ENCODE measurements around the gene UBA6. TPM values are rescaled to one million over a fixed set of nuclear protein-coding genes. Genes with fewer than 3 reads are reported as not detected.

Gene UBA6
- total RNA-seq, 1 donor from 2014 or later = 145 TPM

DNA sequence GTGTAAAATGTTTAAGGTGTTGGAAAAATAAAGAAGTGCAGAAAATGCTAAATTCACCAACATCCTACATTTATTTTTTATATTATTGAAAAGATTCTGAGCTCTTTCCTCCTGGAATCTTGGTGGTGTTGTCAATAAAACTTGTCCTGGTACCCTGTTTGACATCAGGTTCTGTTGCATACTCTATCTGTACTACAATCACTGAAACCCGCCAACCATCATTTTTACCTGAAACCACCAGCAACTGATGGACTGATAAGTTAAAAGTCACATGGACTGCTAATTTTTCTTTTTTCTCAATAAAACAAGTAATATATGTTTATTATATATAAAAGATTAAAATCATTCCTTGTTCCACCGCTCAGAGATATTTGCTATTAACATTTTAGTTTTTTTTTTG, 119.0 kb downstream of the UBA6 start:
- TF ChIP-seq, protein P1, sequence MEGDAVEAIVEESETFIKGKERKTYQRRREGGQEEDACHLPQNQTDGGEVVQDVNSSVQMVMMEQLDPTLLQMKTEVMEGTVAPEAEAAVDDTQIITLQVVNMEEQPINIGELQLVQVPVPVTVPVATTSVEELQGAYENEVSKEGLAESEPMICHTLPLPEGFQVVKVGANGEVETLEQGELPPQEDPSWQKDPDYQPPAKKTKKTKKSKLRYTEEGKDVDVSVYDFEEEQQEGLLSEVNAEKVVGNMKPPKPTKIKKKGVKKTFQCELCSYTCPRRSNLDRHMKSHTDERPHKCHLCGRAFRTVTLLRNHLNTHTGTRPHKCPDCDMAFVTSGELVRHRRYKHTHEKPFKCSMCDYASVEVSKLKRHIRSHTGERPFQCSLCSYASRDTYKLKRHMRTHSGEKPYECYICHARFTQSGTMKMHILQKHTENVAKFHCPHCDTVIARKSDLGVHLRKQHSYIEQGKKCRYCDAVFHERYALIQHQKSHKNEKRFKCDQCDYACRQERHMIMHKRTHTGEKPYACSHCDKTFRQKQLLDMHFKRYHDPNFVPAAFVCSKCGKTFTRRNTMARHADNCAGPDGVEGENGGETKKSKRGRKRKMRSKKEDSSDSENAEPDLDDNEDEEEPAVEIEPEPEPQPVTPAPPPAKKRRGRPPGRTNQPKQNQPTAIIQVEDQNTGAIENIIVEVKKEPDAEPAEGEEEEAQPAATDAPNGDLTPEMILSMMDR (IDR thresholded peaks at IDR 0.05; ENCODE audit: insufficient read depth, low read length, severe bottlenecking) = no peak
- H3K4me3 ChIP-seq (ENCODE audit: low read depth, low read length) = no peak overlapping the region
- H3K27me3 ChIP-seq (ENCODE audit: control insufficient read depth, insufficient read depth, low read length) = no peaks in the 10 kb centered on the region
- FAIRE-seq = no peak
- DNase-seq (ENCODE audit: low read depth) = no peak
- H3K36me3 ChIP-seq (ENCODE audit: control insufficient read depth, insufficient read depth, low read length) = no peaks in the 10 kb centered on the region

DNA sequence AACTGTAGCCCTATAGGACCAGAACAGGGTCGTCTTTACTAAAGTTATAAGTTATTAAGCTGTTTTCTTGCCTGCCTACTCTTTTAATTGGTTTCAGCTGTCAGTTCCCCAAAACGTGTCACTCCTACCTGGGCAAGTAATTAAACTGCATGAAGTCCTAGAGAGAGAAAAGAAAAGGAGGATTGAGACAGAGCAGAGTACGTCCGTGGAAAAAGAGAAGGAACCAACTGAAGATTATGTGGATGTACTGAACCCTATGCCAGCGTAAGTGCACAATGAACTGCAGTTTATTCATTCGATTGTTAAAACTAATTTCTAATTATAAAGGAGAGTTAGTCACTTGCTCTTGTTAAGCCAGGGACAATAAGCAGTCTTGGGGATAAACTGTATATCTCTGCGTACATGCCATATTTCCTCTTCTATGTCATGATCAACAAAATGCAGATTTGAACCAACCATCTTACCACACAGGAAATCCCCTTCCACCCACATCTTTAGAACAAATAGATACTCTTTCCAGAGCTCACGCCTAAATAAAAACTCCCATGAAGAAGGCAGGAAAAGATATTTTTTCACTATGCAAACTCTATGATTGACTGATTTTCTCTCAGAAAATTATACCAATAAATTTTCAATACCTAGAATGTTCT, 119.6 kb downstream of the UBA6 start:
- FAIRE-seq (no peak), DNase-seq (ENCODE audit: low read depth) (no peak)
- H3K36me3 ChIP-seq (ENCODE audit: control insufficient read depth, insufficient read depth, low read length) = no peaks in the 10 kb centered on the region
- H3K4me3 ChIP-seq (ENCODE audit: low read depth, low read length) = no peak overlapping the region
- TF ChIP-seq, protein P1 (IDR thresholded peaks at IDR 0.05; ENCODE audit: insufficient read depth, low read length, severe bottlenecking) = no peak
- no peaks in the 10 kb centered on the region for H3K27me3 ChIP-seq (ENCODE audit: control insufficient read depth, insufficient read depth, low read length)

DNA sequence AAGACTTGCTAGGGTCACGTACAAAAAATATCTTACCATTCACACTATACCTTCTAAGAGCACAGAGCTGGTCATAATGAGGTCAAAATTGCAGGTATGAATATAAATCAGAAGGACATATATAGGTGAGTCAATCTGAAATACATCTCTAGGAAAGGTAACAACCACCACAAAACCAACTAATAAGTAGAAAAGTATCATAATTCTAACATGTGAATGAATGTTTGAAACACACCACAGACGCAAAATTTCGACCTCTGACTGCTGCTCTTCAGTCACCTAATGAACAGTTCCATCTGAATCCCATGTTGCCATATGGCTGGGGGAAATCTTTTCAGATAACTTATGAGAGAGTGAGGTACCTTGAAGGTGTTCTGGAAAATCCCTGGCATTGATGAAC, 120.4 kb downstream of the UBA6 start:
- Histone ChIP-seq H3K27me3 (ENCODE audit: control insufficient read depth, insufficient read depth, low read length) (no peaks in the 10 kb centered on the region), H3K36me3 (ENCODE audit: control insufficient read depth, insufficient read depth, low read length) (no peaks in the 10 kb centered on the region), H3K4me3 (ENCODE audit: low read depth, low read length) (no peak overlapping the region)
- FAIRE-seq = no peak
- TF ChIP-seq, protein P1 (IDR thresholded peaks at IDR 0.05; ENCODE audit: insufficient read depth, low read length, severe bottlenecking) = no peak
- DNase-seq (ENCODE audit: low read depth) = no peak

DNA sequence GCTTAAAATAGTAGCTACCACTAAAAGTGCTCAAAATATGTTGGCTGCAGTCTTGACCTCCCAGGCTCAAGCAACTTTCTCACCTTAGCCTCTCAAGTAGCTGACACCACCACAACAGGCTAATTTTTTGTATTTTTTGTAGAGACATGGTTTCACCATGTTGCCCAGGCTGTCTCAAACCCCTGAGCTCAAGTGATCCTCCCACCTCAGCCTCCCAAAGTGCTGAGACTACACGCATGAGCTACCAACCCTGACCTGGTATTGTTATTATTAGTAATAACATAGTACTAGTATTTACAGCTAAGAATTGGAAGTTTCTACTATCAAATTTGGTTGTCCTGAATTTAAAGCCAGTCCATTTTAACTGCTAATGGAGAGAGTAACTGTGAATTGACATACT, 124.4 kb downstream of the UBA6 start:
- DNase-seq (ENCODE audit: low read depth) (no peak), FAIRE-seq (no peak)
- Histone ChIP-seq H3K36me3 (ENCODE audit: control insufficient read depth, insufficient read depth, low read length) (no peaks in the 10 kb centered on the region), H3K4me3 (ENCODE audit: low read depth, low read length) (no peak overlapping the region), H3K27me3 (ENCODE audit: control insufficient read depth, insufficient read depth, low read length) (no peaks in the 10 kb centered on the region)
- TF ChIP-seq, protein P1 (IDR thresholded peaks at IDR 0.05; ENCODE audit: insufficient read depth, low read length, severe bottlenecking) = no peak

DNA sequence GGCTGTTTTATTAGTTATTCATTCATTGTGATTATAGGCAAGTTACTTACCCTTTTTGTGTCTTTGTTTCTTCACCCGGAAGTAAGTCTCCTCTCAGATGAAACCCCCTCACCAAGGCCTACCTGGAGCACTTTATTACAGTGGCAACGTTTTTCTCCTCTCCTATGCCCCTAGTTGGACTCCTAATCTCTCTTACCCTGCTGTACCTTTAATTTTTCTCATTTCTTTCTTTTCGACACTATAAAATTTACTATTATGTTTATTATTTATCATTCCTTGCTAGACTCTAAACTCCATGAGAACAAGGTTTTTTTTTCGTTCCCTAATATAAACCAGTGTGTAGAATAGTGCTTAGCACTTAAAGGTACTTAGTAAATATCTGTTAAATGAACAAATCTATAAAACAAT, 124.9 kb downstream of the UBA6 start:
- H3K27me3 ChIP-seq (ENCODE audit: control insufficient read depth, insufficient read depth, low read length) = no peaks in the 10 kb centered on the region
- no peak for DNase-seq (ENCODE audit: low read depth)
- H3K4me3 ChIP-seq (ENCODE audit: low read depth, low read length) = no peak overlapping the region
- H3K36me3 ChIP-seq (ENCODE audit: control insufficient read depth, insufficient read depth, low read length) = no peaks in the 10 kb centered on the region
- TF ChIP-seq, protein P1 (IDR thresholded peaks at IDR 0.05; ENCODE audit: insufficient read depth, low read length, severe bottlenecking) = no peak
- FAIRE-seq = no peak

Measured in bronchial epithelial cell (primary cell).